GM23338 (cell line): ENCODE data around the gene VN1R5. TPM values are rescaled to one million over a fixed set of nuclear protein-coding genes. Genes with fewer than 3 reads are reported as not detected.

Source experiments
- ATAC-seq: fragments of 200-7000 bp; cut with Tn5 transposase; 3 replicates; pipeline ENCODE4 v1.9.1; 2020
- DNase-seq: peaks from one replicate; pipeline ENCODE4 v3.0.0-alpha.2; 2015; ENCODE audit warnings: low spot score
- H2AFZ ChIP-seq: fragments of 200-600 bp; sonication (generic); 2 replicates; pipeline ENCODE4 v1.8.0; 2016; ENCODE audit warnings: antibody characterized with exemption, mild to moderate bottlenecking, moderate library complexity
- H3F3A ChIP-seq: fragments of 200-600 bp; sonication (generic); replicated peaks from 2 replicates; pipeline ENCODE4 v1.8.0; 2017; ENCODE audit warnings: antibody characterized with exemption, mixed run types, low read depth
- H3K27ac ChIP-seq: fragments of 200-600 bp; sonication (generic); 2 replicates; pipeline ENCODE4 v1.6.1; 2016; ENCODE audit warnings: low read depth
- H3K27me3 ChIP-seq: fragments of 200-600 bp; sonication (generic); 2 replicates; pipeline ENCODE4 v1.8.0; 2016; ENCODE audit warnings: mild to moderate bottlenecking, mixed run types, moderate library complexity; ENCODE audit not compliant: insufficient read depth
- H3K36me3 ChIP-seq: fragments of 200-600 bp; sonication (generic); 2 replicates; pipeline ENCODE4 v1.8.0; 2016; ENCODE audit warnings: mild to moderate bottlenecking; ENCODE audit not compliant: insufficient read depth
- H3K4me1 ChIP-seq: fragments of 200-600 bp; sonication (generic); 2 replicates; pipeline ENCODE4 v1.8.0; 2016; ENCODE audit warnings: mild to moderate bottlenecking, moderate library complexity; ENCODE audit not compliant: insufficient read depth
- H3K4me2 ChIP-seq: fragments of 200-600 bp; sonication (generic); 2 replicates; pipeline ENCODE4 v1.7.1; 2017; ENCODE audit warnings: mixed run types
- H3K4me3 ChIP-seq: fragments of 200-600 bp; sonication (generic); 2 replicates; pipeline ENCODE4 v1.6.1; 2016; ENCODE audit warnings: mixed run types
- H3K79me2 ChIP-seq: fragments of 200-600 bp; sonication (generic); replicated peaks from 2 replicates; pipeline ENCODE4 v1.8.0; 2017; ENCODE audit warnings: mild to moderate bottlenecking; ENCODE audit not compliant: insufficient read depth
- H3K9me2 ChIP-seq: fragments of 200-600 bp; sonication (generic); 2 replicates; pipeline ENCODE4 v1.8.0; 2017; ENCODE audit not compliant: insufficient read depth
- H4K20me1 ChIP-seq: fragments of 200-600 bp; sonication (generic); replicated peaks from 2 replicates; pipeline ENCODE4 v1.8.0; 2017; ENCODE audit warnings: mild to moderate bottlenecking; ENCODE audit not compliant: insufficient read depth
- H3K27ac Mint-ChIP-seq: 2 replicates; pipeline ENCODE4 v1.8.0; 2020; ENCODE audit warnings: inconsistent platforms, mild to moderate bottlenecking, moderate library complexity, mixed read lengths
- H3K27me3 Mint-ChIP-seq: 3 replicates; pipeline ENCODE4 v1.8.0; 2022; ENCODE audit warnings: low read depth, mild to moderate bottlenecking, moderate library complexity, mixed read lengths, inconsistent platforms; ENCODE audit not compliant: insufficient read depth, poor library complexity
- H3K36me3 Mint-ChIP-seq: 3 replicates; pipeline ENCODE4 v1.8.0; 2021; ENCODE audit warnings: low read depth, mild to moderate bottlenecking, inconsistent platforms, moderate library complexity, mixed read lengths
- H3K4me1 Mint-ChIP-seq: 3 replicates; pipeline ENCODE4 v1.8.0; 2020; ENCODE audit warnings: mild to moderate bottlenecking, inconsistent platforms, mixed read lengths
- H3K4me3 Mint-ChIP-seq: 3 replicates; pipeline ENCODE4 v1.8.0; 2021; ENCODE audit warnings: moderate library complexity, mild to moderate bottlenecking, inconsistent platforms, mixed read lengths
- H3K9me3 Mint-ChIP-seq: 3 replicates; pipeline ENCODE4 v1.8.0; 2020; ENCODE audit warnings: moderate library complexity, mild to moderate bottlenecking, inconsistent platforms, mixed read lengths
- CREB1 ChIP-seq: fragments of 250-450 bp; sonication (Bioruptor Pico); IDR thresholded peaks from 2 replicates; pipeline ENCODE4 v1.5.0; 2020; ENCODE audit warnings: low read depth, mild to moderate bottlenecking, moderate library complexity
- CTCF ChIP-seq, 2 experiments: fragments of 200-600 bp in 1 of 2; sonication (generic) in 1 of 2; conservative IDR thresholded peaks; 2 replicates each; pipeline versions ENCODE4 v1.5.1 to v1.6.1; 2016 to 2017; ENCODE audit warnings: antibody characterized with exemption in 2 of 2, low read depth in 2 of 2, mild to moderate bottlenecking in 2 of 2, moderate library complexity in 1 of 2
- NANOG ChIP-seq: IDR thresholded peaks from 2 replicates; pipeline ENCODE4 v1.6.1; 2016; ENCODE audit warnings: antibody characterized with exemption, borderline replicate concordance
- POLR2AphosphoS5 ChIP-seq: IDR thresholded peaks from 2 replicates; pipeline ENCODE4 v1.6.1; 2016; ENCODE audit warnings: antibody characterized with exemption, low read depth
- ZNF462 ChIP-seq: fragments of 250-450 bp; sonication (Bioruptor Pico); IDR thresholded peaks from 2 replicates; pipeline ENCODE4 v1.5.0; 2020; ENCODE audit warnings: mild to moderate bottlenecking, moderate library complexity
- polyA plus RNA-seq: library from polyadenylated mRNA; unstranded; fragments of >200 nt; fragmentation: Nextera tagmentation; extraction: Ambion mirVana; gene quantifications from 2 replicates; pipeline ENCODE4 v1.2.1, GENCODE V29; 2016
- total RNA-seq: library from RNA; depleted of rRNA; stranded (reverse); fragments of >200 nt; shearing (Covaris generic); gene quantifications from 2 replicates; pipeline ENCODE4 v1.2.3, GENCODE V29; 2014

The VN1R5 gene
- total and polyA plus RNA-seq, 2 experiments from 2014 or later = not detected

GRCh38 chr1:247209396-247209795 is 46.5 kb upstream of the VN1R5 start (continued):
- TF ChIP-seq ZNF462 (CRISPR knock-in tag) = no peak

GRCh38 chr1:247210062-247210375 is 45.9 kb upstream of the VN1R5 start:
- Histone ChIP-seq H3K79me2 (peaks cover 51% of the 10 kb centered on the region), H3F3A (no peaks in the 10 kb centered on the region), H3K9me2 (no peaks in the 10 kb centered on the region), H3K4me2 (peak overlapping the region; percentile 81), H2AFZ (peak overlapping the region; percentile 21; the same call in 1 of the 2 replicates), H3K27me3 (no peaks in the 10 kb centered on the region), H4K20me1 (peaks cover 26% of the 10 kb centered on the region), H3K27ac (peak overlapping the region; percentile 32; the same call in 1 of the 2 replicates), H3K4me1 (peaks cover 19% of the 10 kb centered on the region), H3K4me3 (peak overlapping the region; percentile 68), H3K36me3 (no peaks in the 10 kb centered on the region)
- DNase-seq (no peak), ATAC-seq (peak; percentile 11)
- H3K27ac Mint-ChIP-seq = 0 out of 2 replicates have a peak overlapping the region, but pooled peaks have one; percentile 23
- H3K4me1 Mint-ChIP-seq = peaks cover 19% of the 10 kb centered on the region
- H3K36me3 Mint-ChIP-seq = peaks cover 5% of the 10 kb centered on the region; the same call in 2 of the 3 replicates
- TF ChIP-seq CTCF (conservative IDR thresholded peaks at IDR 0.05; ENCODE audit: low read depth in 2 of 2) (no peak), NANOG (no peak), CREB1 (CRISPR knock-in tag) (no peak), POLR2AphosphoS5 (no peak)
- H3K27me3 Mint-ChIP-seq = peaks cover 3% of the 10 kb centered on the region
- peak overlapping the region; percentile 91 for H3K4me3 Mint-ChIP-seq
- no peaks in the 10 kb centered on the region for H3K9me3 Mint-ChIP-seq
